RWPE2 (cell line): Measurements from ENCODE around the gene EXOC6.

ENCODE experiments used
- ATAC-seq: fragments of 200-7000 bp; cut with Tn5 transposase; 3 replicates; pipeline ENCODE4 v1.9.1; 2021; ENCODE audit warnings: low read depth
- DNase-seq: peaks from one replicate; pipeline ENCODE4 v3.0.0-alpha.2; 2020; ENCODE audit warnings: low spot score
- H3K27ac ChIP-seq: fragments of 450-650 bp; 2 replicates; pipeline ENCODE4 v1.5.1; 2017; ENCODE audit warnings: mild to moderate bottlenecking; ENCODE audit not compliant: poor library complexity, severe bottlenecking
- H3K27me3 ChIP-seq: fragments of 250-450 bp; sonication (Bioruptor Pico); 2 replicates; pipeline ENCODE4 v1.5.1; 2021; ENCODE audit warnings: mild to moderate bottlenecking, moderate library complexity; ENCODE audit not compliant: insufficient read depth, poor library complexity, severe bottlenecking
- H3K36me3 ChIP-seq: fragments of 250-450 bp; sonication (Bioruptor Pico); 2 replicates; pipeline ENCODE4 v1.5.1; 2020; ENCODE audit warnings: low read depth, mild to moderate bottlenecking, moderate library complexity
- H3K4me1 ChIP-seq: fragments of 250-450 bp; sonication (Bioruptor Pico); 2 replicates; pipeline ENCODE4 v1.5.1; 2021; ENCODE audit warnings: mild to moderate bottlenecking, moderate library complexity; ENCODE audit not compliant: insufficient read depth, poor library complexity, severe bottlenecking
- H3K4me3 ChIP-seq: fragments of 250-450 bp; sonication (Bioruptor Pico); 2 replicates; pipeline ENCODE4 v1.5.1; 2021; ENCODE audit warnings: mild to moderate bottlenecking, moderate library complexity; ENCODE audit not compliant: severe bottlenecking
- H3K9me3 ChIP-seq: fragments of 250-450 bp; sonication (Bioruptor Pico); 2 replicates; pipeline ENCODE4 v1.5.1; 2021; ENCODE audit warnings: mild to moderate bottlenecking, moderate library complexity; ENCODE audit not compliant: severe bottlenecking
- TF ChIP-seq, protein P1 (sequence below): fragments of 450-650 bp; IDR thresholded peaks from one replicate; pipeline ENCODE4 v1.5.1; 2017; ENCODE audit warnings: mild to moderate bottlenecking, moderate library complexity; ENCODE audit not compliant: poor library complexity, severe bottlenecking

Gene EXOC6

DNA sequence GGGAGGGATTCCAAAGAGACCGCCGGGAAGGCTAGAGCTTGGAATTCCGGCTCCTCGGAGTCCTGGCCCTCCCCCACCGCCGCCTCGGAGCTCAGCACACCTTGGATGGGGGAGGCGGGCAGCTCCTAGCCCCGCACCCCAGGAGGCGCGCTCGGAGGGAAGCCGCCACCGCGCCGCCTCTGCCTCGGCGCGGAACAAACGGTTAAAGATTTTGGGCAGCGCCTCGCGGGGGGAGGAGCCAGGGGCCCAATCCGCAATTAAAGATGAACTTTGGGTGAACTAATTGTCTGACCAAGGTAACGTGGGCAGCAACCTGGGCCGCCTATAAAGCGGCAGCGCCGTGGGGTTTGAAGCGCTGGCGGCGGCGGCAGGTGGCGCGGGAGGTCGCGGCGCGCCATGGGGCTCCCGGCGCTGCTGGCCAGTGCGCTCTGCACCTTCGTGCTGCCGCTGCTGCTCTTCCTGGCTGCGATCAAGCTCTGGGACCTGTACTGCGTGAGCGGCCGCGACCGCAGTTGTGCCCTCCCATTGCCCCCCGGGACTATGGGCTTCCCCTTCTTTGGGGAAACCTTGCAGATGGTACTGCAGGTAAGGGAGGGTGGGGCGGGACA is 225.3 kb downstream of the EXOC6 start, which contains the start of gene CYP26A1:
Gene CYP26A1 (plus strand): TSS at position 355 of the 608 bp plus-strand sequence. CDS start 42 bp downstream, at position 397.
- no peaks in the 10 kb centered on the region for H3K36me3 ChIP-seq
- ATAC-seq (peak; percentile 26; the same call in 1 of the 3 replicates), DNase-seq (no peak)
- H3K27ac ChIP-seq: no peak within 1 kb of the TSS
- no peak within 1 kb of the TSS for H3K4me3 ChIP-seq
- TF ChIP-seq, protein P1, sequence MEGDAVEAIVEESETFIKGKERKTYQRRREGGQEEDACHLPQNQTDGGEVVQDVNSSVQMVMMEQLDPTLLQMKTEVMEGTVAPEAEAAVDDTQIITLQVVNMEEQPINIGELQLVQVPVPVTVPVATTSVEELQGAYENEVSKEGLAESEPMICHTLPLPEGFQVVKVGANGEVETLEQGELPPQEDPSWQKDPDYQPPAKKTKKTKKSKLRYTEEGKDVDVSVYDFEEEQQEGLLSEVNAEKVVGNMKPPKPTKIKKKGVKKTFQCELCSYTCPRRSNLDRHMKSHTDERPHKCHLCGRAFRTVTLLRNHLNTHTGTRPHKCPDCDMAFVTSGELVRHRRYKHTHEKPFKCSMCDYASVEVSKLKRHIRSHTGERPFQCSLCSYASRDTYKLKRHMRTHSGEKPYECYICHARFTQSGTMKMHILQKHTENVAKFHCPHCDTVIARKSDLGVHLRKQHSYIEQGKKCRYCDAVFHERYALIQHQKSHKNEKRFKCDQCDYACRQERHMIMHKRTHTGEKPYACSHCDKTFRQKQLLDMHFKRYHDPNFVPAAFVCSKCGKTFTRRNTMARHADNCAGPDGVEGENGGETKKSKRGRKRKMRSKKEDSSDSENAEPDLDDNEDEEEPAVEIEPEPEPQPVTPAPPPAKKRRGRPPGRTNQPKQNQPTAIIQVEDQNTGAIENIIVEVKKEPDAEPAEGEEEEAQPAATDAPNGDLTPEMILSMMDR: no peak
- H3K4me1 ChIP-seq: no peaks in the 10 kb centered on the region
- peaks cover 70% of the 10 kb centered on the region for H3K27me3 ChIP-seq
- H3K9me3 ChIP-seq: no peaks in the 10 kb centered on the region

DNA sequence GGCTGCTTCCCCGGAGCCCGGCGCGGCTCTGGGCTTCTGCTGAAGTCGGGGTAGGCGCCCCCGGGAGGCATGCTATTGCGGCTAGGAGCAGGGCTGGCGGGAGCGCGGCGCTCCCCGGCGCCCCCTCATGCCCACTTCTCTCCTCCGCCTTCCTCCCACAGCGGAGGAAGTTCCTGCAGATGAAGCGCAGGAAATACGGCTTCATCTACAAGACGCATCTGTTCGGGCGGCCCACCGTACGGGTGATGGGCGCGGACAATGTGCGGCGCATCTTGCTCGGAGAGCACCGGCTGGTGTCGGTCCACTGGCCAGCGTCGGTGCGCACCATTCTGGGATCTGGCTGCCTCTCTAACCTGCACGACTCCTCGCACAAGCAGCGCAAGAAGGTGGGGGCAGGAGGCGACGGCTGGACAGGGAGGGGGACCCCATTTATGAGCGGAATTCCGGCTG is 225.9 kb downstream of the EXOC6 start:
- H3K27me3 ChIP-seq: peaks cover 64% of the 10 kb centered on the region
- TF ChIP-seq, protein P1: peak; percentile 22
- no peaks in the 10 kb centered on the region for H3K9me3 ChIP-seq
- H3K27ac ChIP-seq: no peak overlapping the region
- H3K36me3 ChIP-seq: no peaks in the 10 kb centered on the region
- H3K4me1 ChIP-seq: no peaks in the 10 kb centered on the region
- DNase-seq (no peak), ATAC-seq (no peak; the same call in 2 of the 3 replicates)
- H3K4me3 ChIP-seq: no peak overlapping the region

DNA sequence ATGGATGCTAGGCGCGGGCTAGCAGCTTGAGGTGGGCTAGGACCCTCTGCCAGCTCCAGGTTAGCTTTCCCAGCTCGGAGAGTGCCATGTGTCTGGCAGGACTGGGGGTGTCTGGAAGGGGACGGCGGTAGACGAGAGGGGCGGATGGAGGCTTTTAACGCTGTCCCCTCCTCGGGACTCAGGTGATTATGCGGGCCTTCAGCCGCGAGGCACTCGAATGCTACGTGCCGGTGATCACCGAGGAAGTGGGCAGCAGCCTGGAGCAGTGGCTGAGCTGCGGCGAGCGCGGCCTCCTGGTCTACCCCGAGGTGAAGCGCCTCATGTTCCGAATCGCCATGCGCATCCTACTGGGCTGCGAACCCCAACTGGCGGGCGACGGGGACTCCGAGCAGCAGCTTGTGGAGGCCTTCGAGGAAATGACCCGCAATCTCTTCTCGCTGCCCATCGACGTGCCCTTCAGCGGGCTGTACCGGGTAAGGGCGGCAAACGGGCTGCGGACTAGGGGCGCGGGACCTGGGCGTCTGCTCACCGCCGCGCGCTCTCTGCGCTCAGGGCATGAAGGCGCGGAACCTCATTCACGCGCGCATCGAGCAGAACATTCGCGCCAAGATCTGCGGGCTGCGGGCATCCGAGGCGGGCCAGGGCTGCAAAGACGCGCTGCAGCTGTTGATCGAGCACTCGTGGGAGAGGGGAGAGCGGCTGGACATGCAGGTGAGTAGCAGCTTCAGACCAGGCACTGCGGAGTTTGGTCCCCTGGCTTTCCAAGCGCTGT is 226.5 kb downstream of the EXOC6 start:
- no peak overlapping the region for H3K27ac ChIP-seq
- ATAC-seq: no peak
- no peak overlapping the region for H3K4me3 ChIP-seq
- H3K9me3 ChIP-seq: no peaks in the 10 kb centered on the region
- no peak for DNase-seq
- H3K36me3 ChIP-seq: no peaks in the 10 kb centered on the region
- H3K27me3 ChIP-seq: peaks cover 62% of the 10 kb centered on the region
- TF ChIP-seq, protein P1: no peak
- no peaks in the 10 kb centered on the region for H3K4me1 ChIP-seq

DNA sequence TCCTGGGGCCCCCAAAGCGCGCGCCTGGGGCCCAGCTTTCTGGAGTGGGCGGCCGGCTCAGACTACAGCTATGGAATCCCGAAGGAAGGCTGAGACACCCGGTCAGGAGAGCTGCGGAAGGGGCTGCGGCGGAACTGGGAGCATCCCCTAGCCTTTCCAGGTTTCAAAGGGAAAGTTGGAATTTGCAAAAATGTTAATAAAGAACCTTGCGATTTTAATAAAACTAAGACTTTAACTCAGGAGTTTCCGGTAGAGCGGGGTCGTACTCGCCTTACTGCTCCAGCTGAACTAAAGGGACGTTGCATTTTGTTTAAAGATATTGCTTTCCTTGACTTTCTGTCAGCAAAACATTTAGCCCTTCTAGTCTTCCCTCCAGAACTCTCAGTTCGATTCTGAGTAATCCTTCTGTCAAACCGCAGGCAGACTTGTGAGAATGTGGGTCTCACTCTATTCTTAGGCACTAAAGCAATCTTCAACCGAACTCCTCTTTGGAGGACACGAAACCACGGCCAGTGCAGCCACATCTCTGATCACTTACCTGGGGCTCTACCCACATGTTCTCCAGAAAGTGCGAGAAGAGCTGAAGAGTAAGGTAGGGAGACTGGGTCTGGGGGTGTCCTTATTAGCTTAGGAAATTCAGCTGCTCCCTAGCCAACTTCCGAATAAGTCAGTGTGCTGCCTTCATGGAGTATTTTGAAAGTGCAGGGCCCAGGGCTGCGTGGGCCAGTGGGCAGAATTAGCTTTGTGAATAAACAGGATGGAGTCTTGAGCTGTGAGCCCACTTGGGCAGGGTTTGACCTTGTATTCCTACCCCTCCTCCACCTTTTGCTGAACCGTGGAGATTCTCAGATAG is 227.3 kb downstream of the EXOC6 start:
- TF ChIP-seq, protein P1: no peak
- peaks cover 62% of the 10 kb centered on the region for H3K27me3 ChIP-seq
- DNase-seq (no peak), ATAC-seq (no peak)
- no peak overlapping the region for H3K4me3 ChIP-seq
- H3K27ac ChIP-seq: no peak overlapping the region
- no peaks in the 10 kb centered on the region for H3K9me3 ChIP-seq
- H3K36me3 ChIP-seq: no peaks in the 10 kb centered on the region
- no peaks in the 10 kb centered on the region for H3K4me1 ChIP-seq
